ES-I3 (cell line): Measurements from ENCODE around the gene NTNG1.

Experiments used
- H3K36me3 ChIP-seq: 2 replicates; pipeline ENCODE4 v1.6.1; 2013; ENCODE audit warnings: mild to moderate bottlenecking, low read length, control low read depth, moderate library complexity; ENCODE audit not compliant: insufficient read depth
- H3K4me1 ChIP-seq: 2 replicates; pipeline ENCODE4 v1.6.1; 2013; ENCODE audit warnings: mild to moderate bottlenecking, control low read depth, low read length; ENCODE audit not compliant: insufficient read depth
- H3K9ac ChIP-seq: 2 replicates; pipeline ENCODE4 v1.6.1; 2013; ENCODE audit warnings: low read depth, mild to moderate bottlenecking, low read length, moderate library complexity
- H3K9me3 ChIP-seq: 2 replicates; pipeline ENCODE4 v1.6.1; 2013; ENCODE audit warnings: mild to moderate bottlenecking, low read length, moderate library complexity; ENCODE audit not compliant: control insufficient read depth, insufficient read depth

NTNG1 gene

GRCh38 chr1:107415241-107415640, 274.4 kb downstream of the NTNG1 start:
- Histone ChIP-seq H3K9ac (no peak overlapping the region), H3K9me3 (no peaks in the 10 kb centered on the region), H3K36me3 (no peaks in the 10 kb centered on the region), H3K4me1 (peaks cover 7% of the 10 kb centered on the region; the same call in 1 of the 2 replicates)

GRCh38 chr1:107419003-107419402, 278.2 kb downstream of the NTNG1 start:
- H3K9me3 ChIP-seq = no peaks in the 10 kb centered on the region
- no peaks in the 10 kb centered on the region for H3K36me3 ChIP-seq
- no peak overlapping the region for H3K9ac ChIP-seq
- peaks cover 16% of the 10 kb centered on the region; the same call in 1 of the 2 replicates for H3K4me1 ChIP-seq

DNA sequence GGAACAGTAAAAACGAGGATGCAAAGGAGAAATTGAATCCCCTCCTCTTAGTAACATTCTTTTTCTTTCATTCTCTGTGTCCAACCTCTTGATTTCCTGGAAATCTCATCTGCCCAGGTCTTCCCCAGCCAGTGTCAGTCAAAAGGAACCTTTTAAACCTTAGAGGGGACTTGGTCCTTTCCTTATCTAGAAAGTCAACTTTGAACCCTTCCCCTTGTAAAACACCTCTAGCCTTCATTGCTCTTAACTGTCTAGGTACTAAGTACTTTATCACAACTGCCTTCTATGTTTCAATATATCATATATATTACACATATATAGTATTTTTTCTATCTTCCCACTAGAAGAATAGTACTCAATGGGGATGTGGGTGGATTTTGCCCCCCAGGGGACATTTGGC, 282.1 kb downstream of the NTNG1 start:
- Histone ChIP-seq H3K36me3 (no peaks in the 10 kb centered on the region), H3K4me1 (peaks cover 16% of the 10 kb centered on the region; the same call in 1 of the 2 replicates), H3K9me3 (no peaks in the 10 kb centered on the region), H3K9ac (no peak overlapping the region)

GRCh38 chr1:107430540-107431228, 289.8 kb downstream of the NTNG1 start:
- Histone ChIP-seq H3K9ac (no peak overlapping the region), H3K4me1 (peaks cover 13% of the 10 kb centered on the region), H3K9me3 (no peaks in the 10 kb centered on the region), H3K36me3 (no peaks in the 10 kb centered on the region)

DNA sequence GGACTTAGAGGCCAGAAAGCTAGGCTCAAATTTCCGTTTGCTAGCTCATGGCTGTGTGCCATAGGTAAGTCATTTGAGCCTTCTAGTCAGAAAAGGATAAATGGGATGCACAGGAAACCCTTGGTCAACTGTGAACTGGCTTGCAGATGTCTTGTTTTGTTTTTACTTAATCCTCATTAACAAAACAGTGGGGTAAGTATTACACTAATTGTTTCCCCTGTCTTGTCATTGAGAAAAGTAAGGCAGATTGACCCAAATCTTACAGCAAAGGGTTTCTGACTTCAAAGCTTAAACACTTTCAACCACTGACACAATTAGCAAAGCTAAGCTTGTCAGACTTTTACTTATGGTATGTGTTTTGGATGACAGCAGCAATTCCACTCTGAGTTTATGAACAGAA, 291.3 kb downstream of the NTNG1 start:
- Histone ChIP-seq H3K36me3 (no peaks in the 10 kb centered on the region), H3K4me1 (peaks cover 13% of the 10 kb centered on the region), H3K9ac (no peak overlapping the region), H3K9me3 (no peaks in the 10 kb centered on the region)

GRCh38 chr1:107433068-107433467, 292.2 kb downstream of the NTNG1 start:
- Histone ChIP-seq H3K36me3 (no peaks in the 10 kb centered on the region), H3K9me3 (no peaks in the 10 kb centered on the region), H3K9ac (no peak overlapping the region), H3K4me1 (peaks cover 13% of the 10 kb centered on the region)

- no peaks in the 10 kb centered on the region for H3K9me3 ChIP-seq
- peaks cover 13% of the 10 kb centered on the region for H3K4me1 ChIP-seq
- H3K9ac ChIP-seq = no peak overlapping the region
- no peaks in the 10 kb centered on the region for H3K36me3 ChIP-seq
Measured at GRCh38 chr1:107433635-107434360, 293.0 kb downstream of the NTNG1 start.

DNA sequence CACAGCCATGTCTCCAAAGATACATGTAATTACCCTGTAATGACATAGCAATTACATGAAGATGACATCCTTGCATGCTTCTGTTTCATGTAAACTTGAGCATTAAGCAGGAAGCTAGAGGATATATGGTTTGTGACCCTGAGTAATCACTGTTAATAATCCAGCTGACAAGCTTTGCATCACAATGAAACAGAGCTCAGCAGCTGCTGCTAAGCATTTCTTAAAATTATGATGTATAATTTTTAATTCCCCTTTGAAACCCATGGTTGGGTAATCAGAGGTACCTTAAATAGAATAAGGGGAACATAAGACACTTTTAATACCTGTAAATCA, 293.5 kb downstream of the NTNG1 start:
- Histone ChIP-seq H3K36me3 (no peaks in the 10 kb centered on the region), H3K9ac (no peak overlapping the region)

DNA sequence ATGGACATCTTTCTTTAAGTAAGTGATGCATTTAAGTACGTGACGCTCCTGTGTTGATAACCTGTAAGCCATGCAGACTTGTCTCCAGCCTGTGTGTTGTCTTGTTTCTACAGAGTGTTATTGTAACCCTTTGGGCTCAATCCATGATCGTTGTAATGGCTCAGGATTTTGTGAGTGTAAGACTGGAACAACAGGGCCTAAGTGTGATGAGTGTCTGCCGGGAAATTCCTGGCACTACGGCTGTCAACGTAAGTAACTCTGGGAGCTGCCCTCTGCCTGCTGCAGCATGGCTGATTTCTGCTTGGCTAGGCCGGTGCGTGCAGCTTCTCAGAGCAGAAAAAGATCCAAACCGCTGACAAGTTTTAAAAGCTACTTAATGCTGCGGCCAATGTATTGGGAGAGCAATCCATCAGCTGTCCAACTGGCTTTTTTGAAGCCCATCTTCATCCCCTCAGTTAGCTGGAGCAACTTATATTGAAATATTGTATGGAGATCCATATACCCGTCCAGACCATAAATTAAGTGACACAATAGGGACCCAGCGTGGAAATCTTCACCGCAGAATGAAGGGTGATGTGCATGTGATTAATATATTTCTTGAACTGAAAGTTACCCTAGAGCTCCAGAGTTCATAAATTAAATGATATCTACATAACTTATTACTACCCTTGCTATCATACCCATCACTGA, 295.9 kb downstream of the NTNG1 start:
- H3K9ac ChIP-seq = no peak overlapping the region
- H3K9me3 ChIP-seq = no peaks in the 10 kb centered on the region
- H3K36me3 ChIP-seq = no peaks in the 10 kb centered on the region
- peaks cover 7% of the 10 kb centered on the region for H3K4me1 ChIP-seq

More for the DNA sequence above, 293.5 kb downstream of the NTNG1 start:
- peaks cover 13% of the 10 kb centered on the region for H3K4me1 ChIP-seq
- H3K9me3 ChIP-seq = no peaks in the 10 kb centered on the region

GRCh38 chr1:107439567-107439966, 298.7 kb downstream of the NTNG1 start:
- Histone ChIP-seq H3K4me1 (no peaks in the 10 kb centered on the region), H3K9me3 (no peaks in the 10 kb centered on the region), H3K36me3 (no peaks in the 10 kb centered on the region), H3K9ac (no peak overlapping the region)

DNA sequence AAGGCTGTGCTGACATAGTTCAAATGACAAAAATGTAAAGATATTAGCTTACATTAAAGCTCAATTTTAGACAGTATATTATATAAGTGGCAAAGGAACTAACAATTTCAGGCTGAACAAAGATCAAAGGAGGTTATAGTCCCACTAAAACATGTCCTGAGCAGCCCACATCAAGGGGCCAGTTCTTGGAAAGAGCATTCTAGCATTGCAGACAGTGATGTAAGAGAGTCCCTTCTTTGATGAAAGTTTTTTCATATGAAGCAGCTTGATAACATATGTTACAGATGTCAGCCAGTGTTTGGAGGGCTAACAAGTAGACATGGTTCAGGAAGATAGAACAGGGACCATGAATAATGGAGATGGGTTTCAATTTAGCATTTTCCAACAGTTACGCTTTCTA, 301.7 kb downstream of the NTNG1 start:
- no peaks in the 10 kb centered on the region for H3K4me1 ChIP-seq
- H3K9me3 ChIP-seq = no peaks in the 10 kb centered on the region
- H3K36me3 ChIP-seq = no peaks in the 10 kb centered on the region
- no peak overlapping the region for H3K9ac ChIP-seq

GRCh38 chr1:107443027-107443426, 302.2 kb downstream of the NTNG1 start:
- H3K9ac ChIP-seq = no peak overlapping the region
- H3K9me3 ChIP-seq = no peaks in the 10 kb centered on the region

DNA sequence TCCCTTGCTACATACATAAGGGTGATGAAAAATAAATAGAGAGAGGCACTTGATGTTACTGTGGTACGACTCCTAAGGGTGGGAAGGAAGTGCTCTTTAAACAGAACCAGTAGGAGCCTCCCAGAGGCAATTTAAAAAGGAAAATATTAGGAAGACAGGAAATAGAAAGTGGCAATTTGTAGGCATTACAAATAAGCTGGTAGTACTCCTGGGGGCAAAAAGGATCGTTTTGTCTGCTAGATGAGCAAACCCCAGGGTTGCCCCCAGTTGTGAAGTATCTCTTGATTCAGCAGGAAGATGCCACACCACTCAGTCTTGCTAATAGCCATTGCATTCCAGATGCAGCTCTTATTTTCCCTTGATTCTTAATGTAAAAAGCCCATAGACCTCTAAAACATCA, 303.0 kb downstream of the NTNG1 start:
- H3K36me3 ChIP-seq = no peaks in the 10 kb centered on the region
- H3K9ac ChIP-seq = no peak overlapping the region
- no peaks in the 10 kb centered on the region for H3K9me3 ChIP-seq
- no peaks in the 10 kb centered on the region for H3K4me1 ChIP-seq

More at GRCh38 chr1:107443027-107443426, 302.2 kb downstream of the NTNG1 start:
- Histone ChIP-seq H3K4me1 (no peaks in the 10 kb centered on the region), H3K36me3 (no peaks in the 10 kb centered on the region)

GRCh38 chr1:107444302-107444701, 303.5 kb downstream of the NTNG1 start:
- Histone ChIP-seq H3K9ac (no peak overlapping the region), H3K36me3 (no peaks in the 10 kb centered on the region), H3K9me3 (no peaks in the 10 kb centered on the region), H3K4me1 (no peaks in the 10 kb centered on the region)

- Histone ChIP-seq H3K4me1 (no peaks in the 10 kb centered on the region), H3K9me3 (no peaks in the 10 kb centered on the region), H3K9ac (no peak overlapping the region), H3K36me3 (no peaks in the 10 kb centered on the region)
Measured at GRCh38 chr1:107449326-107449725, 308.5 kb downstream of the NTNG1 start.
